ENCODE data around the gene ATP9B.

DNA sequence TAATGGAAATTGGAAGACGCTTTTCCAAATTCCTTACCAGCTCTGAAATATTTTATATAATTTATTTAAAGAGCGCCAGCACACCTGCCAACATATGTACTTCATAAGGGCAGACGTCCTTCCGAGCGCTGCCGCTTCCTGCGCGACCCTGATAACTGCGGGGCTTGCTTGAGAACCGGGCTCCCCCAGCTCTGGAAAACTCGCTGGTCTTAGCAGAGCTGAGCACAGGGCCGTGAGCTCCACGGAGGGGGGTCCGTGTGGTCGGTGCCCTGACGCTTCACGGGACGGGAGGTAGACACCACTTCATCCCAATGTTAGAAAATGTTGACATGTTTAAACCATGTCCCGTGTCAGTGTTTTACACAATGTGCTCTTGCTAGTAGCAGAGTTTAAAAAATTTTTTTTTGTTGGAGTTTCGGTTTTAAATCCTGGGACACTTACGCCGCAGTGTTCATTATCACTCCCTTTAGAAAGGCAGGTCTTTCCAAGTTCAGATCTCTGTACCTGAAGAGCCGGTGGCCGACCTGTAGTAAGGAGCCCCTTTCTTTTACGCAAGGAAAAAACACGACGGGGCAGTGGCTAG, 328.1 kb downstream of the ATP9B start:
- TF ChIP-seq, protein P1, sequence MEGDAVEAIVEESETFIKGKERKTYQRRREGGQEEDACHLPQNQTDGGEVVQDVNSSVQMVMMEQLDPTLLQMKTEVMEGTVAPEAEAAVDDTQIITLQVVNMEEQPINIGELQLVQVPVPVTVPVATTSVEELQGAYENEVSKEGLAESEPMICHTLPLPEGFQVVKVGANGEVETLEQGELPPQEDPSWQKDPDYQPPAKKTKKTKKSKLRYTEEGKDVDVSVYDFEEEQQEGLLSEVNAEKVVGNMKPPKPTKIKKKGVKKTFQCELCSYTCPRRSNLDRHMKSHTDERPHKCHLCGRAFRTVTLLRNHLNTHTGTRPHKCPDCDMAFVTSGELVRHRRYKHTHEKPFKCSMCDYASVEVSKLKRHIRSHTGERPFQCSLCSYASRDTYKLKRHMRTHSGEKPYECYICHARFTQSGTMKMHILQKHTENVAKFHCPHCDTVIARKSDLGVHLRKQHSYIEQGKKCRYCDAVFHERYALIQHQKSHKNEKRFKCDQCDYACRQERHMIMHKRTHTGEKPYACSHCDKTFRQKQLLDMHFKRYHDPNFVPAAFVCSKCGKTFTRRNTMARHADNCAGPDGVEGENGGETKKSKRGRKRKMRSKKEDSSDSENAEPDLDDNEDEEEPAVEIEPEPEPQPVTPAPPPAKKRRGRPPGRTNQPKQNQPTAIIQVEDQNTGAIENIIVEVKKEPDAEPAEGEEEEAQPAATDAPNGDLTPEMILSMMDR (IDR thresholded peaks at IDR 0.05; ENCODE audit: low read depth, low read length): no peak
- TF ChIP-seq EZH2phosphoT487 (IDR thresholded peaks at IDR 0.05; ENCODE audit: low read depth): no peak
